ENCODE data around the gene RNF222. TPM values are rescaled to one million over a fixed set of nuclear protein-coding genes. Genes with fewer than 3 reads are reported as not detected.
"Not testable (repeated sequence)": the region's sequence is repeated elsewhere in the genome, so short reads cannot be mapped to it uniquely, and the experiment has no call there.

Gene RNF222
- total RNA-seq, 2 donors from 2014 or later, result 0.52 to 0.62 TPM

DNA sequence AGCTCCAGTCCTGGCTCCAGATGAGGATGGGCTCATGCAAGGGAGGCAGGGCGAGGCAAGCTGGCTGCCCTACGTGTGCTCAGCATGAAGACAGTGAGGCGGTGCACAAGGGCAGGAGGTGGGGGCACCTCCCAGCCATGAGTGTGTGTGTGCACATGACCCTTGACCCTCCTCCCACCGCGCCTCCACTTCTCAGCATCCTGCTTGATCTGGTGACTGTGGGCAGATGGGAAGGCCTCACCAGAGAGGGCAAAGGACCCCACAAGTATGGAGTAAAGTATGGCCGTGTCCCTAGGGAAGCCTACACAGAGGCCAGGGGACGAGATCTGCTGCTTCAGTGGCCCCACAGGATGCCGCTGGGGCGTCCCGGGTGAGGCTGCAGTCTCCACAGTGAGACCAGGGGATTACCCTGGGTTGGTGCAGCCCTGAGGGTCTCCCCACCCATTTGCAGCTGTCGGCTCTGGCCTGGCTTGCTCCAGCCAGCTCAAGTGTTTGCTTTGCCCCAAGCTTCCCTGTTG lies 7.9 kb upstream of the RNF222 start:
- H3K9me3 ChIP-seq (ENCODE audit: control insufficient read depth, low read length, poor library complexity, severe bottlenecking), result no peaks in the 10 kb centered on the region
- peaks cover 63% of the 10 kb centered on the region for H3K27me3 Mint-ChIP-seq

DNA sequence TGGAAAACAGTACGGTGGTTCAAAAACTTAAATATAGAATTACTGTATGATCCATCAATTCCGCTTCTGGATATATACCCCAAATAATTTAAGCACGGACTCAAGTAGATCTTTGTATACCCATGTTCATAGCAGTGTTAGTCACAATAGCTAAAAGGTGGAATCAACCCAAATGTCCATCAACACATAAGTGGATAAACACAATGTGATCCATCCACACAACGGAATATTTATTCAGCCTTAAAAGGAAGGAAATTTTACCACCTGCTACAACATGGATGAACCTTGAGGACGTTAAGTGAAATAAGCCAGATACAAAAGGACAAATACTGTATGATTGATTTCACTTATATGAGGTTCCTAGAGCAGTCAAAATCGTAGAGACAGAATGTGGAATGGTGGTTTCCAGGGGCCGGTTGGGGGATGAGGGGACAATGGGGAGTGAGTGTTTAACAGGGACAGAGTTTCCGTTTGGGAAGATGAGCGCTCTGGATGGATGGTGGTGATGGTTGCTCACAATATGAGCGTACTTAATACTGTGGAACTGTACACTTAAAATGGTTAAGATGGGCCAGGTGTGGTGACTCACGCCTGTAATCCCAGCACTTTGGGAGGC lies 5.4 kb upstream of the RNF222 start:
- ATAC-seq, result no peak

More for the DNA sequence above, 7.9 kb upstream of the RNF222 start:
- no peak for DNase-seq
- H3K27ac Mint-ChIP-seq, result no peak overlapping the region
- ATAC-seq, result no peak
- peaks cover 3% of the 10 kb centered on the region for H3K36me3 Mint-ChIP-seq (ENCODE audit: low read depth)
- no peak overlapping the region for H3K4me3 Mint-ChIP-seq
- peaks cover 8% of the 10 kb centered on the region for H3K4me1 Mint-ChIP-seq

DNA sequence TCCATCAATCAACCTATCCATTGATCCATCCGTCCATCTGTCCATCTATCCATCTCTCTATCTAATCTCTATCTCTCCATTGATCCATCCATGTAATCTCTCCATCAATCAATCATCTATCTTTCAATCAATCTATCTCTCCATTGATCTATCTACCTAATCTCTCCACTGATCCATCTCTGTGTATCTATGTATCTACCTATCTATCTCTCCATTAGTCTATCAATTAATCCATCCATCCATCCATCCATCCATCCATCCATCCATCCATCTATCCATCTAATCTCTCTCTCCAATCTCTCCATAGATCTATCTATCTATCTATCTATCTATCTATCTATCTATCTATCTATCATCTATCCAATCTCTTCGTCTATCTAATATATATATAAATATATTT lies 3.5 kb upstream of the RNF222 start:
- Mint-ChIP-seq H3K27me3 (peaks cover 53% of the 10 kb centered on the region), H3K36me3 (ENCODE audit: low read depth) (peaks cover 6% of the 10 kb centered on the region), H3K4me3 (no peak overlapping the region), H3K27ac (no peak overlapping the region), H3K4me1 (peaks cover 4% of the 10 kb centered on the region)
- DNase-seq, result no peak
- H3K9me3 ChIP-seq (ENCODE audit: control insufficient read depth, low read length, poor library complexity, severe bottlenecking), result no peaks in the 10 kb centered on the region
- ATAC-seq, result no peak

More for the DNA sequence above, 5.4 kb upstream of the RNF222 start:
- H3K27me3 Mint-ChIP-seq, result peaks cover 57% of the 10 kb centered on the region
- H3K4me1 Mint-ChIP-seq, result peaks cover 2% of the 10 kb centered on the region
- H3K4me3 Mint-ChIP-seq, result no peak overlapping the region
- H3K36me3 Mint-ChIP-seq (ENCODE audit: low read depth), result peaks cover 3% of the 10 kb centered on the region
- H3K27ac Mint-ChIP-seq, result no peak overlapping the region
- no peaks in the 10 kb centered on the region for H3K9me3 ChIP-seq (ENCODE audit: control insufficient read depth, low read length, poor library complexity, severe bottlenecking)
- no peak for DNase-seq

DNA sequence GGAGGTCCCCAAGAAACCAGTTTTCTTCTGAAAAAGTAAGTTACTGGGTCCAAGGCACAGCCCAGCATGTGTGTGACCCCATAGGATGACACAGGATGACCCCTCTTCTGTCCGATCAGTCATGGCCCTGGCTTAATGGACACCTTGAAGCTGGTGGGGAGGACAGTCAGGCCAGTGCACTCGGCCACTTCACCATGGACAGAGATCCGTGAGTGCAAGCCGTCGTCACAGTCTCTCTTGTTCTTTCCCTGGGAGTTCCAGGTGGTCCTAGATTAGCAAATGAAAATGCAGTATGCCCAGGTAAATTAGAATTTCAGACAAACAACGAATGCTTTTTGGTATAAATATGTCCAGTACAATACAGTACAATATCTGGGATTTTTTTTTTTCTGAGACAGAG lies 1.4 kb upstream of the RNF222 start:
- Mint-ChIP-seq H3K4me1 (peaks cover 6% of the 10 kb centered on the region), H3K27me3 (peaks cover 42% of the 10 kb centered on the region), H3K4me3 (no peak overlapping the region), H3K36me3 (ENCODE audit: low read depth) (peaks cover 6% of the 10 kb centered on the region), H3K27ac (no peak overlapping the region)
- ATAC-seq (no peak), DNase-seq (no peak)
- H3K9me3 ChIP-seq (ENCODE audit: control insufficient read depth, low read length, poor library complexity, severe bottlenecking), result no peaks in the 10 kb centered on the region

DNA sequence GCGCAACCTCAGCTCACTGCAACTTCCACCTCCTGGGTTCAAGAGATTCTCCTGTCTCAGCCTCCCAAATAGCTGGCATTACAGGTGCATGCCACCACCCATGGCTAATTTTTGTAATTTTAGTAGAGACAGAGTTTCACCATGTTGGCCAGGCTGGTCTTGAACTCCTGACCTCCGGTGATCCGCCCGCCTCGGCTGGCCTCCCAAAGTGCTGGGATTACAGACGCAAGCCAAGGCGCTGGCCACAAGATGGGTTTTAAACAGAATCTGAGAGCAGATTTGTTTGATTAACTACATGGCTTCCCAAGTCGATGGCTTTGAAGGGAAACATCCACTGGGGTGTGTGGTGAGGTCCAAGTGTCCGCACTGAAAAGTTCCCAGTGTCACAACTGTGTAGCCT lies 3.1 kb downstream of the RNF222 start:
- H3K4me3 Mint-ChIP-seq; DNase-seq; H3K9me3 ChIP-seq (ENCODE audit: control insufficient read depth, low read length, poor library complexity, severe bottlenecking); H3K27me3 Mint-ChIP-seq; H3K36me3 Mint-ChIP-seq (ENCODE audit: low read depth); ATAC-seq: not testable (repeated sequence)
- Mint-ChIP-seq H3K27ac (peak overlapping the region; percentile 92), H3K4me1 (peaks cover 11% of the 10 kb centered on the region)

DNA sequence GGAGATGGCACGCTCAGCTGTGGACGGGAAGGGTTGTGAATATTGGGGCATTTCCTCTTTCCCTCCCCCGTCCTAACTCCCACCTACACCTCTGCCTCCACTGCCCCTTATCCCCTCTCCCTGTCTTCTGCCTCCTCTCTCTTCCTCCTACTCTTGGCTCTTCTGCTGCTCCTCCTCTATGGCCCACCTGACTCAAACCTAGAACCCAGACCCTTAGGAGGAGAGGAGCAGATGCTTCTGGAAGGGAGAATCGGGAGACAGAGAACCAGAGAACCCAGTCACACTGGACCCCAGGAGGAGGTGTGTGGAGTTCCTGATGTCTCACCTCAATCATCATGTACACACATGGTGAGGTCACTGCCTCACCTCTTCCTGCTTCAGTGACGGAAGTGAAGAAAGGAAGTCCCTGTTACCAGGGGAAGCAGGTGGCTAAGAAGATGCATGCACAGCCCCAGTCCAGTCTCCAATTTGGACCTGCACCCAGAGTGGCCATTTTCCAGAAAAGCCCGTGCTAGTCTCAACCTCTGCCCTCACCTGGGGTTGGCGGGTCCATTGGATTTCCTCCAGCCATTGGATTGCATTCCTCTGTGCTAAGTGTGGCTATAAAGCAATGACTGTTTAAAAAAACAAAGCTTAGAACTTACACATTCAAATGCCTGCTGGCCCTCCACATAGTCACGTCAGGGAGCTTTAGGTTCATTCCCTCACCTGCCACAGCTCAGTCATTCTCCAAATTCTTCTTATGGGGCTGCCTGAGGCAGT lies 4.0 kb downstream of the RNF222 start:
- peak overlapping the region; percentile 92 for H3K27ac Mint-ChIP-seq
- H3K9me3 ChIP-seq (ENCODE audit: control insufficient read depth, low read length, poor library complexity, severe bottlenecking), result no peaks in the 10 kb centered on the region
- DNase-seq (no peak), ATAC-seq (peak; percentile 97)
- H3K36me3 Mint-ChIP-seq (ENCODE audit: low read depth), result peaks cover 3% of the 10 kb centered on the region
- H3K4me1 Mint-ChIP-seq, result peaks cover 11% of the 10 kb centered on the region
- H3K27me3 Mint-ChIP-seq, result peaks cover 9% of the 10 kb centered on the region
- peak overlapping the region; percentile 72 for H3K4me3 Mint-ChIP-seq

DNA sequence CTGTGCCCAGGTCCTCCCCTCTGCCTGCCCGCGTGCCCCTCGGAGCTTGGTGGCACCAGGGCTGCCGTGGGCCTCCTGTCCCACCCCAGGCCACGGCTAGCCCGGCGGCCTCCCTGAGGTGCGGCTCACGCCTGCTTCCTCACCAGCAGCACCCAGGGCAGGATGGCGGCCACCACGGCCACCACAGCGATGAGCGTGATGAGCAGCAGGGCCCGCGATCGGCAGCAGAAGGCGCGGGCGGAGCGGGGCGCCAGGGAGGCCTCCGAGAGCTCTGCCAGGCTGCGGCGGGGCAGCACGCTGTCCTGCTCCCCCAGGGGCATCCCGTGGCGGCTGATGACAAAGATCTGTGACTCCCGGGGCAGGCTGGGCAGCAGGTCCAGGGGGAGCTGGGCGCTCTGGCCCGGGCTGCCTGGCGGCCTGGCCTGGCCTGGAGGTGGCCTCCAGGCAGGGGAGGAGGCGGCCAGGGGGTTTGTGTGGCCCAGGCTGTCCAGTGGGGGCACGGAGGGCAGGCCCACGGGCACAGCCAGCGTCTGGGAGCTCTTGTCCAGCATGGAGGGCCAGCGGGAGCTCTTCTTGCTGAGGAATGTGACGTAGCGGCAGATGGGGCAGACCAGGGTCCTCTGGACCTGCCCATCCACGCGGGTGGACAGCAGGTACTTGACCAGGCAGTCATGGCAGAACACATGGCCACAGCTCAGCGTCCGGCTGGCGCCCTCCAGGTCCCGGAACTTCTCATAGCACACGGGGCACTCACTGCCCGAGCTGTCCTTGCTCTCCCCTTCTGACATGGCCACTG lies 4.8 kb downstream of the RNF222 start:
- Mint-ChIP-seq H3K27me3 (peaks cover 7% of the 10 kb centered on the region), H3K4me3 (no peak overlapping the region)
- no peak for DNase-seq

DNA sequence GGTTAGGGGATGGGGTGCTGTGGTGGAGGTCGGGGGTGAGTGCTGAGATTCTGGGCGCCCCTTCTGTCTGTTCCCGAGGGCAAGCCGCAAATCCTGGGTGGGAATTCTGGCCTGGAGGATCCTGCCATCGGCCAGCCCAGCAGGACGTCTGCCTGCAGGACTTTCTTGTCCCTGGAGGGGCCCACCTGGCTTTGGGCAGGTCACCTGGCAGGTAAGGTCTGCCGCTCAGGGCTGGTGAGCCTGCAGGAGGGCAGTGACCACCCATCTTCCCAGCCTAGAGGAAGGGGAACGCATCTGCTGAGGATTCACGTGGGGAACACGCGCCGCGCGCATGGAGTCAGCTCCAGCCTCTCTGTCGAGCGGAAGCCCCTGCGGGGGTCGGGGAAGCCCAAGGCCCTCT lies 5.4 kb downstream of the RNF222 start:
- no peaks in the 10 kb centered on the region for H3K9me3 ChIP-seq (ENCODE audit: control insufficient read depth, low read length, poor library complexity, severe bottlenecking)
- Mint-ChIP-seq H3K27me3 (peaks cover under 1% of the 10 kb centered on the region), H3K27ac (no peak overlapping the region), H3K4me1 (peaks cover 14% of the 10 kb centered on the region), H3K4me3 (no peak overlapping the region), H3K36me3 (ENCODE audit: low read depth) (no peaks in the 10 kb centered on the region)
- ATAC-seq (no peak), DNase-seq (no peak)

More for the DNA sequence above, 4.8 kb downstream of the RNF222 start:
- Mint-ChIP-seq H3K36me3 (ENCODE audit: low read depth) (peaks cover 3% of the 10 kb centered on the region), H3K27ac (peak overlapping the region; percentile 92), H3K4me1 (peaks cover 11% of the 10 kb centered on the region)
- H3K9me3 ChIP-seq (ENCODE audit: control insufficient read depth, low read length, poor library complexity, severe bottlenecking), result no peaks in the 10 kb centered on the region
- ATAC-seq, result no peak

DNA sequence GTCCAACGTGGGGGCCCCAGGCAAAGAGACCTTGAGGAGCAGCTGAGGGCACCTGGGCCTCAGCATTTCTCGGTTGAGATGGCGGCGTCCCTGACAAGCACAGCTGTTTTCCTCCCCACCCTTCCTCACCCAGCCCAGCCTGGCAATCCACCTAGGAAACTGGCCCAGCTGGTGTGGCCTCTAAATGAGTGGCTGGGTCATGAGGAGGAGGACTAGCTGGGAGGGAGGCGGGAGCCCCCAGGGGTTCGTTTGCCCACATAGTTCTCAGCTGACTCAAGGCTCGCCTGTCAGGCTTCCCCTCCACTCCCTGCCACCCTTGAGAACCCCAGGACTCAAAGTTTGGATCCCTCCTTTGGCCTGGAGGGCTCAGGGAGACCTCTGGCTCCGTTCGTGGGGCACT lies 5.9 kb downstream of the RNF222 start:
- Mint-ChIP-seq H3K27ac (no peak overlapping the region), H3K4me1 (peaks cover 14% of the 10 kb centered on the region), H3K36me3 (ENCODE audit: low read depth) (no peaks in the 10 kb centered on the region), H3K4me3 (no peak overlapping the region), H3K27me3 (no peaks in the 10 kb centered on the region)
- H3K9me3 ChIP-seq (ENCODE audit: control insufficient read depth, low read length, poor library complexity, severe bottlenecking), result no peaks in the 10 kb centered on the region
- no peak for DNase-seq
- ATAC-seq, result no peak

DNA sequence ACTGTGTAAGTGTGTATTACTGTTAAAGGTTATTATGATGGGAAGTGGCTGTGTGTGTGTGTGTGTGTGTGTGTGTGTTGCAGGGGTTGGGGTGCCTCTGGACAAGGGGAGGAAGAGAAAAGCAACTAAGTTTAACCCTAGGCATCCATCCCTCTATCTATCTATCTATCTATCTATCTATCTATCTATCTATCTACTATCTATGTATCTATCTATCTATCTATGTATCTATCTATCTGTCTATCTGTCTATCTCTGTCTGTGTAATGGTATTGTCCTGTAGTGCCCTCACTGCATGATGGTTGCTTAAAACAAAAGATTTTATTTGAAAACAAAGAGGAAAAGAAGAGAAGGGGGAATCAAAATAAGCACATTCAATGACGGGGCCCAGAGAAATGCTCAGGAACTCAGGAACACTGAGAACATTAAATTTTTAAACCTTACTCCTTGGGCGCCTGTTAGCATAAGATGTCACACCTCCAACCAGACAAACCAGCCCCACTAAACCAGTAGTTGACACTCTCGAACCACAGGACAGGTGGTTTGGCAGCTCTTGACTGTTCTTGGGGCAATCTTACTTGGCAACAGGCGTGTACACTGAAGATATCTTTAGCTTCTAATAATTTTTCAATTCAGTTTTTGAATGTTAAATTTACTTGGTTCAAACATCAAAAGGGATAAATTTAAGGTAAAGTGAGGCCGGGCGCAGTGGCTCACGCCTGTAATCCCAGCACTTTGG lies 9.5 kb downstream of the RNF222 start:
- H3K4me3 Mint-ChIP-seq, result no peak overlapping the region
- ATAC-seq (no peak), DNase-seq (no peak)
- peaks cover 18% of the 10 kb centered on the region for H3K4me1 Mint-ChIP-seq
- H3K27ac Mint-ChIP-seq, result peak overlapping the region; percentile 34
- no peaks in the 10 kb centered on the region for H3K27me3 Mint-ChIP-seq
- peaks cover under 1% of the 10 kb centered on the region for H3K36me3 Mint-ChIP-seq (ENCODE audit: low read depth)
- no peaks in the 10 kb centered on the region for H3K9me3 ChIP-seq (ENCODE audit: control insufficient read depth, low read length, poor library complexity, severe bottlenecking)

DNA sequence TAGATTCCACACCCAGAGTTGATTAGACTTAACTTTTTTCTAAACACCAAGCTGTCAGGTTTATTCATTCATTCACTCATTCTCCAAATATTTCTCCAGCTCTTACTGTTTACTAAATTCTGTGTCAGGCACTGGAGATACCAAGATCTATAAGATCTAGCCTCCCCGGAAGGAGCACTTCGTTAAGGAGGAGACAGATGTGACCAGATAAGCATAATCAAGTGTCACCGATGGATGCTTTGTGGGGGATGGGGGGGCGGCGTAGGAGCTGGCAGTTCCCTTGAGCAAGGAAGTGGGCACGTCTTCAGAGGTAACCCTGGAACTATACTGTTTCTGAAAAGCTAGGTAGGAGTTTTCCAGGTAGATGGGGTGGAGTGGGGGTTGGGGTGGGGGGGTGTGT lies 10.8 kb downstream of the RNF222 start:
- ATAC-seq (no peak), DNase-seq (no peak)
- H3K4me1 Mint-ChIP-seq, result peaks cover 21% of the 10 kb centered on the region
- no peak overlapping the region for H3K27ac Mint-ChIP-seq
- no peaks in the 10 kb centered on the region for H3K9me3 ChIP-seq (ENCODE audit: control insufficient read depth, low read length, poor library complexity, severe bottlenecking)
- H3K36me3 Mint-ChIP-seq (ENCODE audit: low read depth), result peaks cover 4% of the 10 kb centered on the region
- peak overlapping the region; percentile 21 for H3K4me3 Mint-ChIP-seq
- no peaks in the 10 kb centered on the region for H3K27me3 Mint-ChIP-seq

DNA sequence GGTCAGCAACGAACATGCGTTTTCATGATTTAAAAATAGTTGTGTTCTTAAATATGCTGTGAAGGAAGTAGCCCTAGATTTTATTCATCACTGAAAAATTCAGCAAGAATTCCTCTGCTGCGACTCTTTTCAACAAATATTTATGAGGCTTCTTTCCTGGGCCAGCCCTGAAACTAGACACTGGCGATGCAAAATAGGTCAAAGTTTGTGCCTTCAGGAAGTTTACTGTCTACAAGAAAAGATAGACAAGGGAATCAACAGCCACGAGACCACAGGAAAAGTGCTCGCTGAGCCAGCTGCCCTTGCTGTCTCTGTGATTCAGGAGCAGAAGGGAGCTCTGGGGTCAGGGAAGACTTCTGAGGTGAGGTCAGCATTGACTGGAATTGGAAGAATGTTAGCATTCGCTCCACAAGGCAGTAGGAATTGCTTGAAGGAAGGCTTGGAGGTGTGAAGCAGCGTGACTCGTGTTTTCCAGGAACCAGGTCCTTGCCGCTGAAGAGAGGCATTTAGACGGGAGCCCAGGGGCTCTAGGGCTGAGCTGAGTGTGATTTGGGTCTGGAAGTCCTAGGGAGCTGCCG lies 12.7 kb downstream of the RNF222 start:
- Mint-ChIP-seq H3K36me3 (ENCODE audit: low read depth) (peaks cover 4% of the 10 kb centered on the region), H3K4me1 (peaks cover 28% of the 10 kb centered on the region), H3K27me3 (no peaks in the 10 kb centered on the region), H3K4me3 (peak overlapping the region; percentile 99), H3K27ac (peak overlapping the region; percentile 98)
- DNase-seq, result no peak
- H3K9me3 ChIP-seq (ENCODE audit: control insufficient read depth, low read length, poor library complexity, severe bottlenecking), result no peaks in the 10 kb centered on the region
- no peak for ATAC-seq

All from T-helper 17 cell (primary cell).